ENCODE results near the gene DENND1A. TPM values are rescaled to one million over a fixed set of nuclear protein-coding genes. Genes with fewer than 3 reads are reported as not detected.
"Not testable (repeated sequence)": the region's sequence is repeated elsewhere in the genome, so short reads cannot be mapped to it uniquely, and the experiment has no call there.

Gene DENND1A
- polyA plus RNA-seq, 1 donor = 12.2 TPM

- no peak for DNase-seq (ENCODE audit: low read depth)
Measured at GRCh38 chr9:123654218-123654993, 275.5 kb downstream of the DENND1A start.

- no peak for DNase-seq (ENCODE audit: low read depth)
Measured at GRCh38 chr9:123652416-123652815, 277.5 kb downstream of the DENND1A start.

GRCh38 chr9:123651871-123652270 is 278.1 kb downstream of the DENND1A start:
- DNase-seq (ENCODE audit: low read depth) = no peak

DNA sequence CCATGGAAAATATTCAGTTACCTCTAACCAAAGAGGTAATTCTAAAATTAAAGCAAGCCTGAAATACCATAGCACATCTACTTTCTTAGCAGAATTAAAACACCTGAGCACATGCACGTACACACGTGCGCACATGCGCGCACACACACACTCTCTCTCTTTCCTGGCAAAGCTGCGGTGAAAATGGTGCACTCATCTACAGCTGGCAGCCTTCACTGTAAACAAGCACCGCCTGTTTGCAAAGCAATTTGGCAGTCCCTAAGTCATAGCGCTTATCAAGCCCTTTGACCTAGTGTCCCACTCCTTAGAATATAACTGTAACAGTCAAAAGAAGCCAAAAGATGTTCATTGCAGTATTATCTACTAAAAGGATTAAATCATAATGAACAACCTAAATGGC is 278.7 kb downstream of the DENND1A start:
- no peak for DNase-seq (ENCODE audit: low read depth)

DNA sequence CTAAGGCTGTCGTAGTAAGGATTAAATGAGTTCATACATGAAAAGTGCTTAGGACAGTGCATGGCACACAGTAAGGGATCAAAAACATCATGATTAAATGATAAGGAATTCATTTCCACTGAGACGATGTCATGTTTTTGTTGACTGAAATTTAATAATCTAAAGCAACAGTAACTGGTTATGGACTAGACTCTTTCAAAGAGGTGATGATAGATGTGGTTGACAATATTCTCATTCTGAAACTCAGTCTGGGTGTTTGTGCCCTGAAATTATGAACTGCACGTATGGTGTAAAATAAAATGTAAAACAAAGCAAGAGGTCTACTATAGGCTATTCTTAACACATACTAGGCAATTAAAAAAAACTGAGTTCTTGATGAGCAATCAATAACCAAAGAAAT is 280.0 kb downstream of the DENND1A start:
- no peak for DNase-seq (ENCODE audit: low read depth)

DNA sequence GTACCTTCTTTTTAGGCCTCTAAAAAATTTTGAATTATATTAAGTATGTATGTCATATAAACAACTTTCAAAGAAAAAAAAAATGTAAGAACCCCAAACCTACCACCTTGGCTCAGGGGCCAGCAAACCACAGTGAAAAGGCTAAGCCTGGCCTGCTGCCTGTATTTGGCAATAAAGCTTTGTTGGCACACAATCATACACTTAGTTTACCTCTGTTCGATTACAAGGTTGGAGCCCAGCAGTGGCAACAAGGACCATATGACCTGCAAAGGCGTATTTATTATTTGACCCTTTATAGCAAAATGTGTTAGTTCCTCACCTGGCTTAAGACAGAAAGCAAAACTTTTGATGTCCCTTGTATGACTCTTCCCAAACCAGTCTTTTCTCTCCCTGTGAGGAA is 282.8 kb downstream of the DENND1A start:
- DNase-seq (ENCODE audit: low read depth) = no peak

DNA sequence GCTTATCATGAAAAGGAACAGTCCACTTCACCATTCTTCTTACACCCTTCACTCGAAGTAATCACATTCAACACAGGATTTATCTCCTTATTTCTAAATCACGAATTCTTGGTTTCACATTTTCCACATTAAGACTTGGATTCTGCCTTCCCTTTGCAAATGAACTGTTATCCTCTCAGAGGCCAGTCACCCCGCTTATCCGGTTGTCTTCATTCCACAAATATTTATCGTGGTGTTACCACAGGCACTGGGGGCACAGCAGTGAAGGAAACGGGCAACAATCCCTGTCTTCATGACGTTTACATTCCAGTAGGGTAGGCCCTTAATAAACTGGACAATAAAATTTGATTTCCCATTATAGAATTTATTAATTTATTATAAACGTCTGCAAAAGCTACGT is 284.2 kb downstream of the DENND1A start:
- no peak for DNase-seq (ENCODE audit: low read depth)

GRCh38 chr9:123645126-123645525 is 284.8 kb downstream of the DENND1A start:
- DNase-seq (ENCODE audit: low read depth) = no peak

DNA sequence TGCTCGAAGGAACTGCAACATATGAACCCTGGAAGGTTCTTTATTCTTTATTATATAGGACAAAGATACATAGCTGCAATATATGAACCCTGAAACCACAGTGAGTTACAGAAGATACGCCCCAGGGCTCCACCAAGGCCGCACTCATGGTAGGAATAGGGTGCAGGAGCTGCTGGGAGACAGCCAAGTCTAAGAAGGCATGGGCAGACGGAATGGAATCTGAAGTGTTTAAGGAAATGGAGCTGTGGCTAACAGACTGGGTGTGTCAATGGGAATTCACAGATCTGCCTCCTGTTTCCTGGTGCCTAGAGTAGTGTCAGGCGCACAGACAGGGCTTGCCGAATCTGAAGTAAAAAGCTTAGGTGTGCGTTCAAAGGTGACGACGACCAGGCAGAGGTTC is 286.4 kb downstream of the DENND1A start:
- DNase-seq (ENCODE audit: low read depth) = no peak

DNA sequence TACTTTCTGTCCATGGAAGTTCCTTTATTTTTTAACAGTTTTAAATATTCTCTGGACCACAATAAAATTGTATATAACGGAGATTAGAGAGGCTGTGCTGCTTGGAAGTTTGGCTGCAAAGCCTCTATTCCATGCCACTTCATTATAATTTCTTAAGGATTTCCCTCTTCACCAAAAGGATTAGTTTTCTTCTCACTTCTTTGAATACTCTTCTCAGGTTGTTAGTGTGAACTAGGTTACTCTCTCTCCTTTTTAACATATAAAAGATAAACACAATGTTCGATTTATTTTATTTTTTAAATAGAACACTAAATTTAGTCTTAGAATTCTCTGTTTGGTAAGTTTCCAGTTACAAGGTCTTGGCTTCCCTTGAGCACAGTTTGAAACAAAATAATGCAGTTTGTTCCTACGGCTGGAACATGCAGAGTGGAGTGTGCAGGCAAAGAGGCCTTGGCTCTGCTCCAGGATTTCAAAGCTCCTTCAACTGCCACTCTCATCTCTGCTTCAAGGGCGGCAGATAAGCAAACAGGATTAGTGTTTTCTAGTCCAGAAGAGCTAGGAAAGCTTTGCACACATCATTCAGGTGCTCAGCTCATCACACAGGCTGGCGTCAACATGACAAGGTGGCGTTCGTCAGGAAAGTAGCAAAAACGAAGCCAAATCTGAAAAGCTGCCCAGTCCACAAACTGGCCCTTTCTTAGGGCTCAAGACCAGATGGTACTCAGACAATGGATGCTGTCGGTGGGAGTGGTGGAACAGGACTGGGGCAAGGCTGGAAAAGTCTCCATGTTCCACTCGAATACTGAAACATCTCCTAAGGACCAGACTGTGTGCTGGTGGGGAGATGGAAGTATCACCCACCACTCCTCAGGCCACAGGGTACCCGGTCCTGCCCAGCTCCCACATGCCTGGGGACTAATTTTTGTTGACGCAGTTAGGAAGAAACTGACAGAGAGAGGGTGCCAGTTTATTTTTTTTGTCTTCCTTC is 287.3 kb downstream of the DENND1A start:
- no peak for DNase-seq (ENCODE audit: low read depth)

GRCh38 chr9:123640792-123641222 is 289.1 kb downstream of the DENND1A start:
- DNase-seq (ENCODE audit: low read depth) = no peak

GRCh38 chr9:123639743-123640142 is 290.2 kb downstream of the DENND1A start:
- no peak for DNase-seq (ENCODE audit: low read depth)

DNA sequence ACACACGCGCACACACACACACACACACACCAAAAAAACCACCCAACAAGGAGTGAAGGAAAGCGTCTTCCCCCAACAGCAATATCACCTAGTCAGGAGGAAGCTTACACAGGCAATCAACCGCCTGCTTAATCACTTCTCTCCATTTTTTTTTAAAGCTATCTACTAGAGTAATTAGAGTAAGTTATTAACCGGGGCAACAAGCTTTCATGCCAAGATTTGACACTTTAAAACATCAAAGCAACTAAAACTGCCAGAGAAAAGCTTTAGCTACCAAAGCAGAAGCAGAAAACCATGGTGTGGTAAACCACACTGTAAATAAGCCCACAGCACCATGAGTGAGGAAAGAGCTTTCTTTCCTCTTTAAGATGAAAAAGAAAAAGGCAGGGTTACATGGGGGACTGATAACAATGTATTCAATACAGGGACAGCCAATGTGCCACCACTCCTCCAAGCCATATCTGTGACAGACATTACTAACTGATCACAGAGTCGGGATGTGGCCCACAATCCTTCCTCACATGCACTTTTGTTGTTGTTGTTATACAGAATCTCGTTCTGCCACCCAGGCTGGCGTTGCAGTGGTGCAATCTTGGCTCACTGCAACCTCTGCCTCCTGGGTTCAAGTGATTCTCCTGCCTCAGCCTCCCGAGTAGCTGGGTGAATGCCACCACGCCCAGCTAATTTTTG is 291.8 kb downstream of the DENND1A start:
- no peak for DNase-seq (ENCODE audit: low read depth)

GRCh38 chr9:123637606-123637944 is 292.4 kb downstream of the DENND1A start:
- DNase-seq (ENCODE audit: low read depth) = no peak

DNA sequence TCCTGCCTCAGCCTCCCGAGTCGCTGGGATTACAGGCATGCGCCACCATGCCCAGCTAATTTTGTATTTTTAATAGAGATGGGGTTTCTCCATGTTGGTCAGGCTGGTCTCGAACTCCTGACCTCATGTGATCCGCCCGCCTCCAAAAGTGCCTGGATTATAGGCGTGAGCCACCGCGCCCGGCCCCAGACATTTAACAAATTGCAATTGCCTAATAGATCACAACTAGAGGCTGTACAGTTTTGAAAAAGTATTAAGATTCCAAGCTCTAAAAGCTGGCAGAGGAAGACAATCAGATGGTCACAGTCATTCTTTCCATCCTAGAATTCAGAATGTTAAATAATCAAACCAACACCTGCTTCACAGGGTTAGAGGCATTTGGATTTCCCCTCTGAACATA is 293.1 kb downstream of the DENND1A start:
- not testable (repeated sequence) for DNase-seq (ENCODE audit: low read depth)

- DNase-seq (ENCODE audit: low read depth) = peak; percentile 52
Measured at GRCh38 chr9:123631862-123632261, 298.1 kb downstream of the DENND1A start.

DNA sequence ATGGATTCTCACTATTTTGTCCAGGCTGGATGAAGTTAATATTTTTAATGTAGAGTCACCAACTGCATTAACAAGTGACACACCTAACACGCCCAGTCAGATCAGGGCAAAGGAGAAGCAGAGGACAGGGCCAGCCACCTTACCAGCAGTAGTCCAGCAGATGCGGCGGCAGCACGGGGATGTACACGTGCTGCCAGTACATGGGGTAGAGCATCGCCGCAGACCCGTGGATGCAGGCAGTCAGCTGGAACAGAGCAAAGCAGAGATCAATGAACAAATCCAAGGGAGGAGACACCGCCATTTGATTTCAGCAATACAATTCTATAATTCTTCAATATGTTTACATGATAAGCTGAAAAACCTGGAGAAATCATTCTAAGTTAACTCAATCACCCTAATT is 299.7 kb downstream of the DENND1A start:
- DNase-seq (ENCODE audit: low read depth) = no peak

- no peak for DNase-seq (ENCODE audit: low read depth)
Measured at GRCh38 chr9:123629531-123629930, 300.4 kb downstream of the DENND1A start.

DNA sequence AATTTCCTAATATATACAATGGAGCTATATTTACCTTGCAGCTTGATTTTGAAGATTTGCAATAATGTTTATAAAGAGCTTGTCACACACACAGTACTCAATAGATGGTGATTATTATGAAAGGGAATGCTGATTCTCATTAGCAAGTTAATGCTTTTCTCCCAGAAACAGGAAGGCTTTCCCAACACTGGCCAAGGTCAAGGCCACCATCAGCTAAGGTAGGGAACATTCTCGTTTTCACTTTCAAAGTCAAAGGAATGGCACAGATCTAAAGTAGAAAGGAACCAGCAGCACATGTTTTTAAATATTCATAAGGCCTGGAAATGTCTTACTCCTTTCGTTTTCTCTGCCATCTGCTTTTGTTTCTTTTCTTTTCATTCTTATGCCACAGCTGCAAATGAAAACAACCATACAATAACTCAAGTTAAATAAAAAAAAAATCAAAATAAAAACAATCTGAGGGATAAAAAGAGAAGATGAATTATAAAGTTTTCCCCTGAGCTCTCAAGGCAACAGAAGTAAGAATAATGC is 307.1 kb downstream of the DENND1A start:
- DNase-seq (ENCODE audit: low read depth) = no peak

DNA sequence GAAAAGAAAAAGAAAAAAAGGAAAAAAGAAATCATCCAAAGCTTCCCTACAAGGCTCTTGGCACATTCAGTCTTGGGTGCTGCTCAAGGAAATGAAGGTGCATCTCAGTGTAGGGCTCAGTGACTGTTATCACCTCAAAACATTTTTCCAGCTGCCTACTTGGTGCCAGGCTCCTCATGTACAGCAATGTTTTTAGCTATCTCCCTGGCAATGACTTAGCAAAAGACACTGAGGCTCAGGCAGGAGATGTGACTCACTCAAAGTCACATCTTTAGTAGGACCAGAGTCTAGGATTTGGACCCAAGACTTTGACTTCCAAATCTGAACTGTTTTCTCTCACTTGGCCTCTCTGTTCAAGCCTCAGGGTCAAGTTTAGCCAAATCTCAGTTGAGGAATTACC is 309.7 kb downstream of the DENND1A start:
- no peak for DNase-seq (ENCODE audit: low read depth)

- DNase-seq (ENCODE audit: low read depth) = no peak
Measured at GRCh38 chr9:123617952-123618678, 311.8 kb downstream of the DENND1A start.

Measured in forelimb muscle (tissue), 1 donor.